ENCODE measurements around the gene IGSF3.
"Not testable (repeated sequence)": the region's sequence is repeated elsewhere in the genome, so short reads cannot be mapped to it uniquely, and the experiment has no call there.

GRCh38 chr1:116621756-116622155 lies 45.8 kb downstream of the IGSF3 start:
- not testable (repeated sequence) for TF ChIP-seq CTCF, POLR2A (IDR thresholded peaks at IDR 0.05)
